HG03521 (cell line): ENCODE data around the gene MGLL.

Source experiments
- ATAC-seq: cut with Tn5 transposase; IDR thresholded peaks from one replicate; pipeline ENCODE4 v1.9.1; 2021; ENCODE audit warnings: mild to moderate bottlenecking, moderate library complexity; ENCODE audit not compliant: unreplicated experiment

Gene MGLL

DNA sequence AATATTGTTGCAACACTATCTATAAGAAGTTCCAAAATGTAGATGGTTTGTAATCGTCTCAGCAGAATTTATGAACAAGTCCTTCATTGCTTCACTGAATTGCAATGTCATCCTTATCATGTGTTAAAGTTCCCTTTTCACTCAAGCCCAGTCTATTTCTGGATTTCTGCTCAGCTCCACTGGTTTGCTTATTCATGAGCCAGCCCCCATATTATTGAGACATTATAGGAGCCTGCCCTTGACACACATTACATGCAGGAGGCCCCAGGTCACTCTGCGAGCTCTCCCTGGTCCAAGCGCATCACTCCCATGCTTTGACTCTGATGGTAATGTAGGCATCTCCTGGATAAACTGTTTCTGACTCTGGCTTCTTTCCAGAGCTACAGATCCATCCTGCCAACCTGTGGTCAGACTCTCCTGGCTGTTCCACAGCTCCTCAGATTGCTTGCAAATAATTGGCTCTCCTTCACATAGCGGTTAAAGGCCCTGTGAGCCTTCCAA, 92.7 kb downstream of the MGLL start:
- ATAC-seq: no peak

- ATAC-seq: no peak
These were observed 93.8 kb downstream of the MGLL start for GRCh38 chr3:127728417-127729015.

GRCh38 chr3:127726894-127727293, 95.4 kb downstream of the MGLL start:
- no peak for ATAC-seq

GRCh38 chr3:127723011-127723567, 99.2 kb downstream of the MGLL start:
- ATAC-seq: no peak

GRCh38 chr3:127722091-127722784, 100.1 kb downstream of the MGLL start:
- no peak for ATAC-seq

DNA sequence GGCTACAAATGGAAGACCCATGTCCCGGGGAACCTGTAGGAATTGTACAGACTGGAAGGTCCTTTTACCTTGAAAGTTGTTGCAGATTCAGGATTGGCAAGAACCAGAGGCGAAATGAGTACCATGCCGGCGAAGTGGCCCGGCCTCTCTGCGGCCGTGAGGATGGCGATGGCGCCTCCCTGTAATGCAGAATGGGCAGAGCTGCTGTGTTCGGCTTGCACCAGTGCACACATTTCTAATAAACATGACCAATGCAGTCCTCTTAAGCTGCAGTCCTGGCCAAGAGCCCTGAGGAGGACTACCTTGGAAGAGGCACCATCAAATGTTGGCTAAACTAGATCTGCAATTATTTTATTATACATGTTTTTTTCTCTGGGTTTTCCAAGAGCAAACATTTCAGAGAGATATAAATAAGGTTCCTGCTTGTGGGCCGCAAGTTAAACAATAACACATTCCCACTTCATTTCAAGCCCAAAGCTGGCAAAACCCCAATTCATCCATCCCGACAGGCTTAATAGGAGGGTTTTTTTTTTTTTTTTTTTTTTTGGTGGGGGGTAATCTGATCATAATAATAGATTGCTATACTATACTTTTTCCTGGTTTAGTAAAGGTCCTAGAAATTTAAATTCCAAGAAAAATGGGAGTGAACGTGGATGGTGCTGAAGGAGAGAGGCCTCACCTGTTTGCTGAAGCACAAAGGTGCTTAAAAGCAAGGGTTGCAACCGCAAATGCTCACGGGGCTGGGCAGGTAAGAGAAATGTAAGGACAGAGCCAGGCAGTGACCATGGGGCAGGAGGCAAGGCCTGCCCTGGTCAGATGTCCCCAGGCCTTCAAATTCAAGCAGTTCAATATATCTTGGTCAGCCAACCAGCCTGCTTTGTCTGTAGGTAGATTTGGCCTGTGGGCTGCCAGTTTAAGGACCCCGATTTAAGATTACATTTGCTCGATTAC, 101.1 kb downstream of the MGLL start:
- no peak for ATAC-seq

GRCh38 chr3:127720161-127720823, 102.0 kb downstream of the MGLL start:
- ATAC-seq: no peak

DNA sequence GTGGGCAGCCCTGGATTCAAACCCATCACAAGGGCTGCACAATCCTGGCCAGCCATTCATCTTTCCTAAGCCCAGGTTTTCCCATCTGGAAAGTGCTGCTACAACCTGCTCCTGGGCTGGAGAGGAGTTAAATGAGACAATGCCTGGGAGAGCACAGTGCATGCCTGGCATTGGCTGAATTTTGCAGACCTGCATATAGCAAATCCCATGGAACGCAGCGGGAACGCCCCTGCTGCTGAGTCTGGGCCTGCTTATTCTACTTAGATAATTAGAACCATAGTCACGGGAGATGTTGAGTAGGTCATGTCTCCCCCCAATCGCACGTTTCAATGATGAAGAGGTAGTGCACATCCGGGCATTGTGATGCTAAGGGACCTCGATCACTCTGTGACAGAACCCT, 102.9 kb downstream of the MGLL start:
- ATAC-seq: no peak

GRCh38 chr3:127718916-127719290, 103.4 kb downstream of the MGLL start:
- no peak for ATAC-seq

GRCh38 chr3:127718245-127718915, 103.9 kb downstream of the MGLL start:
- no peak for ATAC-seq

DNA sequence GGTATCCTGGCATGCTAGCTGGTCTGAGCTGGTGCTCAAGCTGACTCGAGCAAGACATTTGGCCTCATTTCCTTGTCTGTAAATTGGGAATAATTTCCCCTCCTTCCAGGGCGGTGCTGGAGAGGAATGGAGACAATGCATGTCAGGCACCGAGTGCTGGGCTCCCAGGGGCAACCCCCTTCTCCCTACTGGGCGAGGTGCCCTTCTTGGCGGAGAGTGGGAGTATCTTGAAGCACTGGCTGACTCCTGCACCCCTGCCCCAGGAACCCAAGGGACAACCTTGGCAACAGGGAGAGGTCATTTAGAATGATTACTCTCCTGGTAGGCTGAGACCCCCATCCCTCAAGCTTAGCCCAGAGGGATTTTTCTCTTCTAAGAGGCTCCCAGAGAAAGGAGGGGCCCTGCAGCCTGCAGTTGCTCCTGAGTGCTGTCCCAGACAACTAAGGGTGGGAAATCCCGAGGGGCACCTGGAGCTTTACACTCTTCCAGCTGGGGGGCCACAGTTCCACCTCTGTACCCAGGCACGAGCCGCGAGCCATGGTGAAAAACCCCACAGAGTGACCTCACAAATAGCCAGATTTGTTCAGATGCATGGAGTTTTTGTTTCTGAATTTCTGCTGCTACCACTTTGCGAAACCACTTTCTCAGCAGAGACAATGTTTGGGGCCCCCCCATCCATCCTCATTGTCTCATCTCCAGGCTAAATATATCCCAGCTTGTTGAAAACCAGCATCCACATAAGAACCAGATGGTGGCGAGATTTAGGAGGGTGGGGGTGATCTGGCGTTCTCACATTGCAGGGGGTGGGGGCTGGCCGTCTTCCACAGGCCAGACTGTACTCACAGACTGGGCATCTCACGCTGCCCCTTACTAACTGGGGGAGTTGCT, 104.7 kb downstream of the MGLL start:
- no peak for ATAC-seq

DNA sequence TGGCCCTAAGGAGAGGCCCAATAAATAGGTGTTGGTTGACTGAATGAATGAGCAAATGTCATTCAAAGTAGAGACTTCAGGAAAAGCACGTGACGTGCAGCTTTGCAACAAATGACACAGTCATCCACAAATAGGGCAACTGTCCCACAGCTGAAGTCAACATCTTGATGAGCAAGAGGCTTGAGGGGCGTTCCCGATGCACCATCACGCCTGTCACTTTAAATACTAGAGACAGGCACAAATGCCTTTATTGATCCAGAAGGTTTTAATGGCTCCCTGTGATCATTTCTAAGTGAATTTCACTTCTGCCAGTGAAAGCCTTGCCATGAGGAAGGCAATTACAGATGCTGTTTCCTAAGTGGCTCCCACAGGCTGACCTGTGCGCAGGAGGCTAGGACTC, 105.9 kb downstream of the MGLL start:
- no peak for ATAC-seq

- no peak for ATAC-seq
These were observed 106.8 kb downstream of the MGLL start for GRCh38 chr3:127715532-127715931.

DNA sequence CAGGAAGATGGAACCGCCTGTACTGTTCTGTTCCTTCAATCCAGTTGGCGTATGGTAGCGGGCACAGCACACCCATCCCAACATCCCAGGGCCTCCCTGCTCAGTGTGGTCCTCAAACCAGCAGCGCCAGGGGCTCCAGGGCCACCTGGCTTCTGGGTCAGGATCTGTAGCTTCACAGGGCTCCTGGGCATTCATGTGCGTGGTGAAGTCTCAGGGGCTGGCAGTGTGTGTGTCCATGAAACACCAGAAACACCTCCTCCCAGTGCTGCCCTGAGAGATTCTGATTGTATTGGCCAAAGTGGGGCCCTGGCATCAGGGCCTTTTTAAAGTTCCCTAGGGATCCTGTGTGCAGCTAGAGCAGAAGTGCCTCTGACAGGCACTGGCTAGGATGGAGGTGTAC, 107.4 kb downstream of the MGLL start:
- ATAC-seq: no peak

DNA sequence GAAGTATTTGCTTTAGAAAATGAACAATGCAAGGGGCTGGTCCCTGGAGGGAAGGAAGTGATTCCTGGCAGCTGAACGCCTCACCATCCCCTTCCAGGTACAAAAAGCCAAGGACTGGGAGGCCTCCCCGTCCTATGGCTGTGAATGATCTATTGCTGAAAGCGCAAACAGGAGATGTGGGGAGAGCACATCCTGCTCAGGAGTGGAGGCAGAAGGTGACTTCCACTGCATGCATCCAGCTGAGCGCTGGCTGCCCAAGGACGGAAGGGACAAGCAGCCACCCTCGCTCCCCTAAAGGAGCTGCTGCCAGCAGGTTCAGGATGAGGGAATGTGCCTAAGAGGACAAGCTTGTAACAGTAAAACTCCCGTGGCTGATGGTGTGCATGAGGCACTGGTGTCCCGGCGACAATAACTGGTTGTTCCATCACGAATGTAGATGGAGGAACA, 108.2 kb downstream of the MGLL start:
- ATAC-seq: no peak

GRCh38 chr3:127712881-127713771, 109.2 kb downstream of the MGLL start:
- no peak for ATAC-seq

- no peak for ATAC-seq
These were observed 109.9 kb downstream of the MGLL start for GRCh38 chr3:127712461-127712860.

- ATAC-seq: no peak
These were observed 110.4 kb downstream of the MGLL start for GRCh38 chr3:127711896-127712295.
